HG03039 (cell line): ENCODE measurements around the gene COL15A1.

ENCODE experiments used
- ATAC-seq: cut with Tn5 transposase; IDR thresholded peaks from one replicate; pipeline ENCODE4 v1.9.1; 2021; ENCODE audit warnings: mild to moderate bottlenecking, moderate library complexity; ENCODE audit not compliant: unreplicated experiment

Gene COL15A1

DNA sequence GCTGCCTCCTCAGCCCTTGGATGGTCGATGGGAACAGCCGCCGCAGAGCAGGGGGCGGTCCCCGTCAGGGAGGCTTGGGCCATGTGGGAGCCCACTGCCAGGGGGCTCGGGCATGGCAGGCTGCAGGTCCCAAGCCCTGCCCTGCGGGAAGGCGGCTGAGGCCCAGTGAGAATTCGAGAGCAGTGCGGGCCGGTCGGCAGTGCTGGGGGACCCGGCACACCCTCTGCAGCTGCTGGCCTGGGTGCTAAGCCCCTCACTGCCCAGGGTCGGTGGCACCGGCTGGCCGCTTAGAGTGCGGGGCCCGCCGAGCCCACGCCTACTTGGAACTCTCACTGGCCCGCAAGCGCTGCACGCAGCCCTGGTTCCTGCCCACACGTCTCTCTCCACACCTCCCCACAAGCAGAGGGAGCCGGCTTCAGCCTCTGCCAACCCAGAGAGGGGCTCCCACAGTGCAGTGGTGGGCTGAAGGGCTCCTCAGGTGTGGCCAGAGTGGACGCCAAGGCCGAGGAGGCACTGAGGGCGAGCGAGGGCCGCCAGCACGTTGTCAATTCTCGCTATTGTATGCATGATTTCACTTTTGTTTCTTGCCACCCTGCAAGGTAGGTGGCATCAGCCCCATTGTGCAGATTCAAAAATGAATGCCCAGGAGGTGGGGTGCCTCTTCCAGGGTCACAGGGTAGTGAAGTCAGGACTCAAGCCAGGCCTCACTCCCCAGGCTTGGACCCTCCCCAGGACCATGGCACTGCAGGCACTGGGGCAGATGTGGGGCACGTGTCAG is 48.6 kb downstream of the COL15A1 start:
- ATAC-seq = no peak

GRCh38 chr9:98992885-98993569 is 49.3 kb downstream of the COL15A1 start:
- ATAC-seq = peak; percentile 33

GRCh38 chr9:98993570-98993945 is 49.9 kb downstream of the COL15A1 start:
- peak; percentile 69 for ATAC-seq

DNA sequence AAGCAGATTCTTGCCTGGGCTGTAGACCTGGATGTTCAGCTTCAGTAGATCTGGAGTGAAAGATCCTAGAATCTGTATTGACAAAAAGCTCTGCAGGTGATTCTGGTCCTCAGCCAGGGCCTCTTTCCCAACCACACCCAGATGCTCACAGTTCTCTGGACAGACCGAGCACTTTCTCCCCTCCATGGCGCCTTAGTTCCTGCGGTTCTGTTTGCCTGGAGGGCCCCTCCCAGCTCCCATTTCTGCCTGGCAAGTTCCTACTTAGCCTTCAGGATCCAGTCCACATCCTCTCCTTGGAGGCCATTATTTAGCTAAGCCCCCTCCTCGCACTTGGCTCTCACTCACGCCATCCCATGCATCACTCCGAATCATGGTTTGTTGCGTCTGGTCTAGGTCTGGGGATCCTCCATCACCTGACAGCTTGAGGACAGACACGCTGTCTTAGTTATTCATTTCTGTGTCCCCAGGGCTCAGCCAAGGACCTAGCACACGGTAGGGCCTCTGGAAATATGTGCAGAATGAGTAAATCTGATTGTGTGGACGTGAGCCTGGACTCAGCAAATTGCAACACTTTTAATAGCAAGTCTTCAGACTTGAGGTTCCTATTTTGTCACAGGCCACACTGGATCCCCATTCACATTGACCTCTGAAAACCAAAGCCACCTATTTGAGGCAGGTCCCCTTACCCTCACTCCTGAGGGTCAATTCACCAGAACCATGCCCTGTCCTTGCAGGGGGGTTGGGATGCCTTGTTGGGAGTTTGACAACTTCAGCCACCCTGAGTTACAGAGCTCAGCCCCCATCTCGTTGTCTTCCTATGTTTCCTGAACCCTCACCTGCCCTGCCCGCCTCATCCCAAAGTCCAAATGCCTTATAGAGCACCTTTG is 50.7 kb downstream of the COL15A1 start:
- ATAC-seq = no peak

DNA sequence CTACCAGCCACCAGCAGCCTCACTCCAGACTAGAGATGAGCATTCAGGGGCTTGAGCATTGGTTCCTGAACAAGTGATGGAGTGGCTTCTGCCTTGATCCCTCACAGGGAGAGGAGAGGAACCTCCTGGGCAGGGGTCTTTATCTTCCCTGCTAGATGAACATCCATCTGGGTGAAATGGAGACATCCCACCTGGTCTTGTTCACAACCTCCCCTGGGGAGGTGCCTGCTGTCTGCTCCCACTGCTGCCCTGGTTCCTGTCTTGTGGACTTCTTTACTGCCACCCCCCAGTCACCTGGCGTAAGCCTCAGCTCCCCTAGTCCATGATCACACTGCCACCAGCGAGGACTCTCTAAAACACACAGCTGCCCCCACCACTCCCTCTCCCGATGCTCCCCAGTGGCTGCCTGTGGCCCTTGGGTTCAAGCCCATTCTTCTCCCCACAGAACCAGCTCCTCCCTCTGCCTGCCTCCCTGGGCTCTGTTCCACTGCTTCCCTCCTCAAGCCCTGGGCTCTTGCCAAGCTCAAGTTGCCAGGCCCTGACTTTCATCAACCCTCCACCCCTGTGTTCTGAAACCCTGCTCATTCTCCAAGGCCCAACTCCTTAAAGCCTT is 51.5 kb downstream of the COL15A1 start:
- ATAC-seq = no peak

DNA sequence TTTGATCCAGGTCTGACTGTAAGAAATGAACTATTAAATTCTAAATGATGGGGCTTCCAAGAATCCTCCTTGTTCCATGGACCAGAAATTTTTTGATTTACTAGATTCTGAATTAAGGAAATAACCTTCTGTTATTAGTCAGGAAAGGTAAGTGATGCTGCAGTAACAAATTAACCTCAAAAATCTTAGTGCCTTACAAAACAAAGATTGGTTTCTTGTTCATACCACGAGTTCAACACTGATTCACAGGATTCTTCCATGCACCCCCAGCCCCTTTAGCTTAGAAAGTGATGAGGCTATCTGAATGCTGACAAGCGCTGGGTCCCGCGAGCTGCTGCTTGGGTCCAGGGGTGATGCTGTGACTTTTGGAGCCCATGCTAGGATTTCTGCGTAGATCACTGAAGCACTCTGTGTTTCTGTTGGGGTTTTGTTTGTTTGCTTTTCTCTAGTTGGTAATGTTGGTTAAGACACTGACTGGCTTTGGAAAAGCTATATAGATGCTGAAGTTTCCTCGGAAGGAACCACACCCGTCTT is 52.3 kb downstream of the COL15A1 start:
- ATAC-seq = no peak

GRCh38 chr9:98997604-98998003 is 53.9 kb downstream of the COL15A1 start:
- no peak for ATAC-seq

DNA sequence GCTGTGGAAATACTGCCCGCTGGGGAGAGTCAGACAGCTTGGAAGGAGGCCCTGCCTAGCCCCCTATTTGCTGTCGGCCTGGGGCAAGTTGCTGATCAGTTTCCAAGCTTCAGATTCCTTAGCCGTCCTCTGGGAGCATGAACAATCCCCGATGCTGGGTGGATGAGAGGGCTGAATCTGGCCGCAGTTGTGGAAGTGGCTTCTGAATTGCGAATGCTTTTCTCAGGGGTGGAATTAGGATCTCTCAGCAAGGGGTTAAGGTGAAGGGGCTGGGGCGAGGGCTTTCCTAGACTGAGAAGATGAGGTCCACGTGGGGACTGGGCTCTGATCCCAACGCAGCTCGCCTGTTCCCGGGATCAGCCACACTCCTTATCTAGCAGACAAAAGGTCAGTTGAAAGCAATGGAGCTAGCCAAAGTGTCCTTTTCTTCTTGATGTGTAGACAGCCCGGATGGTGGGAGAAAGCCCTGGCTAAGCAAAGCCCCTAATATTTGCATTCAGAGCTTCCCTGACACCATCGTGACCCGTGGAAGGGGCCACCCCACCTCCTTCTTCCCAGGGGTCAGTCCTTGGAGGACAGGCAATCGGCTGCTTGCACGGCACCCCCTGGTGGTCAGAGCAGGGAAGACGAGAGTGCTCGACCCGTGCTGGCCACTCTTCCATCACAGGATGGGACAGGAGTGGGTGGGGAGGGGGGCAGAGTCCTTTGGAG is 54.9 kb downstream of the COL15A1 start:
- ATAC-seq = no peak

DNA sequence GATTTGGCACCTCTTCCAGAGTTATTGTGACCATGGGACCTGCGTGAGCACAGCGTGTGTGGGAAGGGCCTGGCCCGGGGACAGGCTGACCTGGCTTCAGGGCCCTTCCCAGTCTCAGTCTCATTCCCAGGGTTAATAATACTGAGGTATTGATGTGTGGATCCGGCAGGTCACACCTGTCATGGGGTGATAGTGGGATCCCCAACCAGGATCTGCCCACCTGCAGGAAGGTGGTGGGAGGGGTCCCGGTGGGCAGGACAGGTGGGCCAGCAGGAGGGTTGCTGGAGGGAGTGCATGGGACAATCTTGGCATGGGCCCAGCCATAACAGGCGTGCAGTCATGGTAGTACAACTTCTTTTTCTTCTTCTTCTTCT is 55.4 kb downstream of the COL15A1 start:
- no peak for ATAC-seq

DNA sequence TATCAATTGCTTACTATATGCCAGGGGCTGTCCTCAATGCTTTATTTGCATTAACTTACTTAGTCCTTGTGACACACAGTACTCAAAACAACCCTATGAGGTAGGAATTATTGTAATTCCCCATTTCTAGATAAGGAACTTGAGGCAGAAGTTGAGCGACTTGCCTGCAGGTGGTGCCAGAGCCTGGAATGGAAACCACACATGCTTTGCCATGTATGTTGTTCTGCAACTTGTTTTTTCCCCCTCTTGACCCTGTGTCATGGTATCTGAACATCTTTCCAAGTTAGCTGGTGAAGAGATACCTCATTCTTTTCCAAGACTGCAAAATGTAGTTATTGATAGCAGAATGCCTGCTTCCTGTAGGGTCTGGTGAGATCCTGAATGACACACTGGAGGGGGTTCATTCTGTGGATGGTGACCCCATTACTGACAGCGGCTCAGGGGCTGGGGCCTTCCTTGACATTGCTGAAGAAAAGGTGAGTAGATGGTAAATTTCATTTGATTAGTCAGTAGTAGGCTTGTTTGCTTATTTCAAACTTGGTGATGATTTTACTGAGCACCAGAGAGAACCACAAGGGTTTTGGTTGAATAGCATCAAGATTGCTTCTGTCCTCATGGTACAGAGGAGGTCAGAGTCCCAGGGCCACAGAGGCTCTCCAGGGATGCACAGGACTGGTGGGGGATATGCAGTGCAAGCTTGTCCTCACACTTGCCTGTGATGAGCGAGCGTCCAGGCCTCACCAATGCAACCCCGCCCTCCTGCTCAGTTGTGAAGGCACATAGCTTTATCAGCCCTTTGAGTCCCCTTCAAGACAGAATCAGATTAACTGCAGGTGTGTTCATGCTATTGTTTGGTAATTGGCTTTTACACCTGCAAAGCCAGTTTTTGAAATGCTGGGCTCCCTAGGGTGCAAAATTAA is 57.0 kb downstream of the COL15A1 start:
- no peak for ATAC-seq

- no peak for ATAC-seq
Measured at GRCh38 chr9:99001892-99002291, 58.2 kb downstream of the COL15A1 start.

GRCh38 chr9:99002706-99003105 is 59.0 kb downstream of the COL15A1 start:
- ATAC-seq = no peak

- ATAC-seq = no peak
Measured at GRCh38 chr9:99003308-99003707, 59.6 kb downstream of the COL15A1 start.

DNA sequence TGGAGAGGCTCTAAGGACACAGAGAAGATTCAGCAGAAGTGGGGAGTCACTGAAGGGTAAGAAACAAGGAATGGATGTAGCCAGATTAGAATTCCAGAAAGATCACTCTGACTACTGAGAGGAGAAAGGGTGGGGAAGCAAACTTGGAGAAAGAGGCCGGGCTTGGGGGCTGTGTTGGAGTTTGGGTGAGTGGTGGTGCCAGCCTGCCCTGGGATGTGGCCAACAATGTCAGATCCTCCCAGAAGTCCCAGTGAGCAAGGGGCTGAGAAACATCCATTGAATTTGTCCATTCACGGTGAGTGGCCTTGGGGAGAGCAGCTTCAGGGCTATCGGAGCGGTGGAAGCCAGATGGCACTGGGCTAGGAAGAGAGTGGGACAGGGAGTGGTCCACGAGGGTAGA is 60.4 kb downstream of the COL15A1 start:
- ATAC-seq = no peak

- ATAC-seq = no peak
Measured at GRCh38 chr9:99004717-99005460, 61.2 kb downstream of the COL15A1 start.

- ATAC-seq = no peak
Measured at GRCh38 chr9:99005651-99006050, 61.9 kb downstream of the COL15A1 start.

DNA sequence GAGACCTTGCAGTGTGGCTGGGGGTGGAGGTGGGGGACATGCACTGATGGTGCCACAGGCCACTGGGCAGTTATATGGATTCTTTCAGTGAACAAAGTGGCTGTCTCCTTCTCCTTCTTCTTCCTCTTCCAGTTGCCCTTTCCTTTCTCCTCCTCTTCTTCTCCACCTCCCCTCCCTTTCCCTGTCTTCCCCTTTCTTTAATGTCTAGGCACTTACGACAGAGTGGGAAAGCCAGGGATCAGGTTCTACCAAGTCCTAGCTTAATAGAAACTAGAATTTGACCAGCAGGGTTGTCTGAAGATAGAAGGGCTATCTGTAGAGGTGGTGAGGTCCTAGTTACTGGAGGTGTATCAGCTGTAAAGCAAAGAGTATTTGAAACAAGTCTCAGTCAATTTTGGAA is 62.8 kb downstream of the COL15A1 start:
- no peak for ATAC-seq

GRCh38 chr9:99006979-99007378 is 63.3 kb downstream of the COL15A1 start:
- no peak for ATAC-seq

DNA sequence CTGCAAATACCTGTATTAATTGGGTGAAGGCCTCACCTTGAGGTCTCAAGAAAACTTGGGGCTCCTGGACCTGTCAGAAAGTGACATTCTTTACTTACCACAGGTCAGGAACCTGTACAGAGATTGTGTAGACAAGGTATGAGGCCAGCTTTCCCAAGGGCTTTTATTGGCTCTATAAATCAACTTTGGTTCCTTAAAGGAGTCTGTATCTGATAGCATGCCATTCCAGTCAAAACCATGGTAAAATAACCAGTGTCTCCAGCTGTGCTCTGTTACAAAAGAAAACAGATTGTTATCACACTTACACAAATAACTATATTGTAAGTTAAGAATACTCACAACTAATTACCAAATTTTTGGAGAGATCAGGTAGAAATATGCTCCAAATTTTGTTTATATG is 64.5 kb downstream of the COL15A1 start:
- ATAC-seq = no peak
